DND-41 (cell line): Measurements from ENCODE around the gene COQ7.

Experiments used
- ATAC-seq: fragments of 200-7000 bp; cut with Tn5 transposase; 3 replicates; pipeline ENCODE4 v1.9.1; 2021; ENCODE audit warnings: low read depth; ENCODE audit not compliant: insufficient read depth
- DNase-seq: peaks from one replicate; pipeline ENCODE4 v3.0.0-alpha.2; 2020
- H2AFZ ChIP-seq: 2 replicates; pipeline ENCODE4 v1.6.0; 2012; ENCODE audit warnings: low read depth, low read length
- H3K27ac ChIP-seq: 2 replicates; pipeline ENCODE4 v1.5.1; 2012; ENCODE audit warnings: low read length, inconsistent platforms
- H3K27me3 ChIP-seq: fragments of 200-600 bp; sonication (generic); 2 replicates; pipeline ENCODE4 v1.6.0; 2012; ENCODE audit warnings: low read length, mild to moderate bottlenecking, inconsistent platforms; ENCODE audit not compliant: insufficient read depth, poor library complexity
- H3K36me3 ChIP-seq: 2 replicates; pipeline ENCODE4 v1.5.1; 2012; ENCODE audit warnings: low read length, inconsistent platforms; ENCODE audit not compliant: insufficient read depth
- H3K4me1 ChIP-seq: 2 replicates; pipeline ENCODE4 v1.5.1; 2012; ENCODE audit warnings: mild to moderate bottlenecking, low read length; ENCODE audit not compliant: insufficient read depth
- H3K4me2 ChIP-seq: 2 replicates; pipeline ENCODE4 v1.6.0; 2012; ENCODE audit warnings: mild to moderate bottlenecking, moderate library complexity, low read length, inconsistent platforms; ENCODE audit not compliant: insufficient read depth
- H3K4me3 ChIP-seq, 2 experiments: fragments of 200-600 bp in 1 of 2; shearing (Covaris generic) in 1 of 2; 2 replicates each; pipeline ENCODE4 v1.5.1; 2012 to 2016; ENCODE audit warnings: inconsistent platforms in 2 of 2, low read length in 2 of 2, mild to moderate bottlenecking in 2 of 2, low read depth in 1 of 2, moderate library complexity in 1 of 2
- H3K79me2 ChIP-seq: 2 replicates; pipeline ENCODE4 v1.6.0; 2012; ENCODE audit warnings: low read length, inconsistent platforms; ENCODE audit not compliant: insufficient read depth
- H3K9ac ChIP-seq: 2 replicates; pipeline ENCODE4 v1.6.0; 2012; ENCODE audit warnings: low read depth, mild to moderate bottlenecking, inconsistent platforms, low read length, moderate library complexity
- H3K9me3 ChIP-seq: 2 replicates; pipeline ENCODE4 v1.5.1; 2012; ENCODE audit warnings: low read length, moderate library complexity, mild to moderate bottlenecking, inconsistent platforms; ENCODE audit not compliant: insufficient read depth, severe bottlenecking
- H4K20me1 ChIP-seq: 2 replicates; pipeline ENCODE4 v1.6.0; 2012; ENCODE audit warnings: low read length; ENCODE audit not compliant: insufficient read depth
- EZH2 ChIP-seq: IDR thresholded peaks from 3 replicates; pipeline ENCODE4 v1.6.1; 2012; ENCODE audit warnings: borderline replicate concordance, low read depth, mild to moderate bottlenecking, moderate library complexity, low read length, inconsistent platforms; ENCODE audit not compliant: severe bottlenecking
- TF ChIP-seq, protein P1 (sequence below): IDR thresholded peaks from 2 replicates; pipeline ENCODE4 v1.5.1; 2012; ENCODE audit warnings: borderline replicate concordance, low read length, moderate library complexity, mild to moderate bottlenecking; ENCODE audit not compliant: poor library complexity, severe bottlenecking; ENCODE audit errors: extremely low read depth

Gene COQ7

DNA sequence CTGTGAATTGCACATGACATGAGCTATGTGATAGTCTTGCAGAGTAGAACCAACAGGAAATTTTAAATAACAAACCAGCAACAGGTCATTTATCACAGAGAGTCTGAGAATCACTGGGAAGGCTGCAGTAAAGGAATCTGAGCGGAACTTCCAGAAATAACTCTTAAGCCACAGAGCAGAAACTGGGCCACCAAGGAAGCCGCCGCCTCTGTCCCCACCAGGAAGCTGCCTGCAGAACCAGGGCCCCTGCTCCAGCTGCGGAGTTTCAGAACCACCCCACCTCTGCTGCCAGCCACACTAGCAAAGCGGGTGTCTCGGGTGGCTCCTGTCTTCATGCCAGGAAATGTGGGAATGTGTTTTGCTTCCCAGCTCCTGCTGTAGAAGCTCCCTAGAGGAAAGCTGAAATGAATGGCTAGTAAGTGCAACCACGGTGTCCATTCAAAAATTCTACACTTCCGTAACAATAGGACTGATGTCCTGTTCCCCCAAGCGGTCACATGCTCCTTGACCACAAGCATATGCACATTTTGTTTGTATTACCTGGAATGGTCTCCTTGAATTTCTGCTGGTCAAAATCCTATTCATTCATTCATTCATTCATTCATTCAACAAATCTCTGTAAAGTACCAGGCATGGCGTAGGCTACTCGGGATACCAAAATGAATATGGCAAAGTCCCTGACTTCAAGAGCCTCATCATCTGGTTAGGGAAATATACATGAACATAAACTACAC is 38.6 kb downstream of the COQ7 start:
- no peaks in the 10 kb centered on the region for H3K36me3 ChIP-seq

DNA sequence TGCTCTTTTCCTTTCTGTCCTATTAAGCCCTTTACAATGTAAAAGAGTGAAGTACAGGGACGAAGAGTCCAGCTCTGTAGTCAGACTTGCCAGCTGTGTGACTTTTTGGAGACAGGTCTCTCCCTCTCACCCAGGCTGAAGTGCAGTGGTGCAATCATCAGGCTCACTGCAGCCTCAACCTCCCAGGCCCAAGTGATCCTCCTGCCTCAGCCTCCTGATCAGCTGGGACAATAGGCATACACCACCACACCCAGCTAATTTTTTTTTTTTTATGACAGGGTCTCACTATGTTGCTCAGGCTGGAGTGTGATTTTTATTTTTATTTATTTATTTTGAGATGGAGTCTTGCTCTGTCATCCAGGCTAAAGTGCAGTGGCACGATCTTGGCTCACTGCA is 39.2 kb downstream of the COQ7 start:
- H3K27ac ChIP-seq: no peak overlapping the region
- no peak overlapping the region for H3K4me2 ChIP-seq
- H2AFZ ChIP-seq: no peak overlapping the region
- no peak for TF ChIP-seq EZH2
- TF ChIP-seq, protein P1, sequence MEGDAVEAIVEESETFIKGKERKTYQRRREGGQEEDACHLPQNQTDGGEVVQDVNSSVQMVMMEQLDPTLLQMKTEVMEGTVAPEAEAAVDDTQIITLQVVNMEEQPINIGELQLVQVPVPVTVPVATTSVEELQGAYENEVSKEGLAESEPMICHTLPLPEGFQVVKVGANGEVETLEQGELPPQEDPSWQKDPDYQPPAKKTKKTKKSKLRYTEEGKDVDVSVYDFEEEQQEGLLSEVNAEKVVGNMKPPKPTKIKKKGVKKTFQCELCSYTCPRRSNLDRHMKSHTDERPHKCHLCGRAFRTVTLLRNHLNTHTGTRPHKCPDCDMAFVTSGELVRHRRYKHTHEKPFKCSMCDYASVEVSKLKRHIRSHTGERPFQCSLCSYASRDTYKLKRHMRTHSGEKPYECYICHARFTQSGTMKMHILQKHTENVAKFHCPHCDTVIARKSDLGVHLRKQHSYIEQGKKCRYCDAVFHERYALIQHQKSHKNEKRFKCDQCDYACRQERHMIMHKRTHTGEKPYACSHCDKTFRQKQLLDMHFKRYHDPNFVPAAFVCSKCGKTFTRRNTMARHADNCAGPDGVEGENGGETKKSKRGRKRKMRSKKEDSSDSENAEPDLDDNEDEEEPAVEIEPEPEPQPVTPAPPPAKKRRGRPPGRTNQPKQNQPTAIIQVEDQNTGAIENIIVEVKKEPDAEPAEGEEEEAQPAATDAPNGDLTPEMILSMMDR: no peak
- no peaks in the 10 kb centered on the region for H3K36me3 ChIP-seq
- H3K79me2 ChIP-seq: no peaks in the 10 kb centered on the region
- ATAC-seq: no peak
- H4K20me1 ChIP-seq: no peaks in the 10 kb centered on the region
- H3K9me3 ChIP-seq: no peaks in the 10 kb centered on the region
- no peak overlapping the region for H3K9ac ChIP-seq
- no peak overlapping the region for H3K4me3 ChIP-seq
- H3K27me3 ChIP-seq: no peaks in the 10 kb centered on the region
- H3K4me1 ChIP-seq: no peaks in the 10 kb centered on the region
- no peak for DNase-seq

More for the DNA sequence above, 38.6 kb downstream of the COQ7 start:
- Histone ChIP-seq H3K4me2 (no peak overlapping the region), H3K79me2 (no peaks in the 10 kb centered on the region), H3K9me3 (no peaks in the 10 kb centered on the region), H2AFZ (no peak overlapping the region), H3K9ac (no peak overlapping the region), H3K4me1 (no peaks in the 10 kb centered on the region), H3K27ac (no peak overlapping the region), H3K4me3 (no peak overlapping the region), H3K27me3 (no peaks in the 10 kb centered on the region), H4K20me1 (no peaks in the 10 kb centered on the region)
- no peak for DNase-seq
- no peak for ATAC-seq
- TF ChIP-seq EZH2: no peak
- TF ChIP-seq, protein P1: no peak

DNA sequence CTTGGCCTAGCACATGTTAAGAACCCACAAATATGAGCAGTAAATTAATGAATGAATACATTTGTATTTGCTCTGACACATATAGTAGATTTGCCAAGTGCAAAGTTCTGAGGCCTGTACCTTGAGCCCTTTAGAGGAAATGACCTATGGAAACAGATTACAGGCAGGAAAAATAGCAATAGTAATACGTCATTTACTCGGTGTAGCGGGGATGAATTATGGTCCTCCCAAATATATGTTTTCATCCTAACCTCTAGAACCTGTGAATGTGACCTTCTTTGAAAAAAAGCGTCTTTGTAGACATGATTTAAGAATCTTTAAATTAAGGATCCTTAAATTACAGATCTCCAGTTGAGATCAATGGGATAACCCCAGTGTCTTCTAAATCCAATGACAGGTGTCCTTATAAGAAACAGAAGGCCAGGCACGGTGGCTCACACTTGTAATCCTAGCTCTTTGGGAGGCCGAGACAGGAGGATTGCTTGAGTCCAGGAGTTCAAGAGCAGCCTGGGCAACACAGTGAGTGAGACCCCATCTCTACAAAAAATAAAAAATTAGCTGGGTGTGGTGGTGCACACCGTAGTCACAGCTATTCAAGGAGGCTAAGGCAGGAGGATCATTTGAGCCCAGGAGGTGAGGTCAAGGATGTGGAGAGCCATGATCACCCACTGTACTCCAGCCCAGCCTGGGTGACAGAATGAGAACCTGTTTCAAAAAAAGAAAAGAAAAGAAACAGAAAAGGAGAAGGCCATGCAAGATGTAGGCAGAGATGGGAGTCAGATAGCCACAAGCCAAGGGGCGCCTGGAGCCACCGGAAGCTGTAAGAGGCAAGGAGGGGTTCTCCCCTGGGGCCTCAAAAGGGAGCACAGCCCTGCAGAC is 41.2 kb downstream of the COQ7 start:
- Histone ChIP-seq H3K9ac (no peak overlapping the region), H3K27me3 (no peaks in the 10 kb centered on the region), H2AFZ (no peak overlapping the region), H3K27ac (no peak overlapping the region), H3K36me3 (no peaks in the 10 kb centered on the region), H3K79me2 (no peaks in the 10 kb centered on the region), H3K4me3 (no peak overlapping the region), H3K4me2 (no peak overlapping the region), H4K20me1 (no peaks in the 10 kb centered on the region), H3K9me3 (no peaks in the 10 kb centered on the region), H3K4me1 (no peaks in the 10 kb centered on the region)
- DNase-seq (no peak), ATAC-seq (no peak)
- TF ChIP-seq, protein P1: no peak
- TF ChIP-seq EZH2: no peak
